K562 (cell line): ENCODE measurements around the gene HOTAIR. TPM values are rescaled to one million over a fixed set of nuclear protein-coding genes. Genes with fewer than 3 reads are reported as not detected.

Experiments used
- ATAC-seq: fragments of 200-7000 bp; cut with Tn5 transposase; 3 replicates; pipeline ENCODE4 v1.9.1; 2020; ENCODE audit warnings: moderate library complexity
- BruUV-seq: library from RNA; stranded (reverse); fragments of 400-500 nt; replicated peaks from 2 replicates; lab custom pipeline; 2021; lab: Mats Ljungman, UMichigan
- CTCF ChIA-PET: fragments of 300-600 bp; formaldehyde crosslinking; extraction: SDS; loops from one replicate; lab custom pipeline; 2021; ENCODE audit warnings: low intra/inter-chr PET ratio; lab: Yijun Ruan, JAX
- POLR2A ChIA-PET: fragments of 300-600, 350-650 bp; sonication (Branson Sonifier 250); formaldehyde crosslinking; extraction: SDS; loops from one replicate; lab custom pipeline; 2021; ENCODE audit warnings: antibody characterized with exemption, inconsistent platforms; lab: Yijun Ruan, JAX
- DNase-seq, 4 experiments: peaks; one replicate each; pipeline versions ENCODE4 v3.0.0 to v3.0.0-alpha.2; 2011 to 2018; ENCODE audit warnings: low spot score in 3 of 4, mixed read lengths in 3 of 4; ENCODE audit errors: extremely low read depth in 1 of 4
- FAIRE-seq: peaks from 2 replicates; lab custom pipeline; 2011; peaks lifted over from hg19 to GRCh38; lab: Jason Lieb, UNC
- H2AFZ ChIP-seq: 2 replicates; pipeline ENCODE4 v1.6.0; 2011; ENCODE audit warnings: low read depth, low read length, control low read depth, inconsistent platforms
- H3K27ac ChIP-seq: fragments of 200-600 bp; 3 replicates; pipeline ENCODE4 v1.8.0; 2011; ENCODE audit warnings: low read depth, mild to moderate bottlenecking, control low read depth, inconsistent platforms, low read length, moderate library complexity, mixed read lengths; ENCODE audit errors: extremely low read depth
- H3K27me3 ChIP-seq, 2 experiments: fragments of 300-600 bp in 1 of 2; 2 replicates in 1 of 2; 3 replicates in 1 of 2; pipeline versions ENCODE4 v1.6.0 to v1.8.0; 2011; ENCODE audit warnings: inconsistent platforms in 2 of 2, low read length in 2 of 2, mild to moderate bottlenecking in 1 of 2, mixed read lengths in 1 of 2, moderate library complexity in 1 of 2; ENCODE audit not compliant: control insufficient read depth in 2 of 2, insufficient read depth in 2 of 2
- H3K36me3 ChIP-seq: fragments of 300-600 bp; 3 replicates; pipeline ENCODE4 v1.8.0; 2011; ENCODE audit warnings: mild to moderate bottlenecking, low read length, inconsistent platforms; ENCODE audit not compliant: control insufficient read depth, insufficient read depth
- H3K4me1 ChIP-seq, 2 experiments: fragments of 200-600 bp in 1 of 2; replicated peaks in 1 of 2; 2 replicates in 1 of 2; 3 replicates in 1 of 2; pipeline versions ENCODE4 v1.5.1 to v1.8.0; 2011; ENCODE audit warnings: inconsistent platforms in 2 of 2, low read length in 2 of 2, mild to moderate bottlenecking in 1 of 2, mixed read lengths in 1 of 2, moderate library complexity in 1 of 2; ENCODE audit not compliant: control insufficient read depth in 2 of 2, insufficient read depth in 2 of 2
- H3K4me2 ChIP-seq: 2 replicates; pipeline ENCODE4 v1.6.1; 2011; ENCODE audit warnings: low read length, control low read depth, inconsistent platforms, mixed read lengths; ENCODE audit not compliant: insufficient read depth
- H3K4me3 ChIP-seq: fragments of 200-600 bp; sonication (generic), shearing (Covaris generic); 2 replicates; pipeline ENCODE4 v1.5.1; 2016; ENCODE audit warnings: control low read depth, inconsistent platforms
- H3K79me2 ChIP-seq: fragments of 200-600 bp; 3 replicates; pipeline ENCODE4 v1.8.0; 2011; ENCODE audit warnings: low read length, inconsistent platforms; ENCODE audit not compliant: control insufficient read depth, insufficient read depth
- H3K9ac ChIP-seq, 2 experiments: 2 replicates each; pipeline versions ENCODE4 v1.6.0 to v1.6.1; 2011; ENCODE audit warnings: low read depth in 2 of 2, low read length in 2 of 2, control low read depth in 1 of 2, inconsistent platforms in 1 of 2, mild to moderate bottlenecking in 1 of 2, mixed read lengths in 1 of 2; ENCODE audit not compliant: insufficient read depth in 1 of 2
- H3K9me1 ChIP-seq: one replicate; pipeline ENCODE4 v1.6.0; 2011; ENCODE audit warnings: inconsistent platforms, mild to moderate bottlenecking, low read length, moderate library complexity; ENCODE audit not compliant: control insufficient read depth, insufficient read depth
- H3K9me3 ChIP-seq: replicated peaks from 2 replicates; pipeline ENCODE4 v1.5.1; 2011; ENCODE audit warnings: low read depth, low read length, inconsistent platforms; ENCODE audit not compliant: control insufficient read depth, insufficient read depth
- H4K20me1 ChIP-seq: replicated peaks from 2 replicates; pipeline ENCODE4 v1.6.1; 2011; ENCODE audit warnings: low read length, inconsistent platforms, mixed read lengths; ENCODE audit not compliant: control insufficient read depth, insufficient read depth
- NFIC ChIP-seq: fragments of 450-650 bp; IDR thresholded peaks from 2 replicates; pipeline ENCODE4 v1.6.1; 2017; ENCODE audit warnings: mild to moderate bottlenecking, inconsistent platforms
- RBM14 ChIP-seq: fragments of 200-400 bp; formaldehyde crosslinking; IDR thresholded peaks from 2 replicates; pipeline ENCODE4 v1.6.1; 2018; ENCODE audit warnings: low read depth, mild to moderate bottlenecking, low read length, moderate library complexity, borderline replicate concordance; ENCODE audit not compliant: insufficient read depth
- SLC30A9 ChIP-seq: fragments of 250-450 bp; sonication (Bioruptor Pico); IDR thresholded peaks from 2 replicates; pipeline ENCODE4 v1.8.0; 2022; ENCODE audit warnings: mild to moderate bottlenecking, moderate library complexity
- ZNF592 ChIP-seq: fragments of 450-650 bp; IDR thresholded peaks from 2 replicates; pipeline ENCODE4 v1.6.1; 2017; ENCODE audit warnings: antibody characterized with exemption, mild to moderate bottlenecking
- WGBS: fragments of 100-300 bp; shearing (Covaris generic); methylation state at CpG from one replicate; pipeline ENCODE4 v1.1.6; 2016; ENCODE audit warnings: low coverage, mixed read lengths; ENCODE audit not compliant: insufficient coverage; ENCODE audit errors: missing lambda C conversion rate; 5-methylcytosine and 5-hydroxymethylcytosine counted together
- in situ Hi-C: fragments of 300-500 bp; cut with MboI; formaldehyde crosslinking; loops from 4 replicates; pipeline ENCODE4 v1.15.0; 2018; ENCODE audit warnings: inconsistent platforms, mixed read lengths
- intact Hi-C: fragments of 100-400 bp; cut with micrococcal nuclease; formaldehyde crosslinking; loops from 2 replicates; pipeline ENCODE4 v1.14.2; 2022
- polyA plus RNA-seq, 8 experiments: library from polyadenylated mRNA; depleted of rRNA in 4 of 8; stranded (reverse) in 5 of 8; unstranded in 3 of 8; fragments of >200 nt; fragmentation: Nextera tagmentation in 2 of 8; fragmentation: Illumina TruSeq in 1 of 8; extraction: Ambion mirVana in 2 of 8; extraction: Trizol in 1 of 8; gene quantifications; 2 replicates each; pipeline versions ENCODE4 v1.2.1 to v1.2.3, GENCODE V29; 2011 to 2014; ENCODE audit warnings: inconsistent platforms in 1 of 8, missing spikeins in 1 of 8
- total RNA-seq, 7 experiments: library from RNA; depleted of rRNA in 6 of 7; stranded (reverse); fragments of >200 nt in 6 of 7; fragmentation: Illumina TruSeq in 2 of 7; extraction: Trizol in 2 of 7; gene quantifications; 2 replicates each; pipeline versions ENCODE4 v1.2.1 to v1.2.3, GENCODE V29; 2011 to 2021; ENCODE audit warnings: low replicate concordance in 1 of 7

Gene HOTAIR
- total and polyA plus RNA-seq, 9 of the 15 experiments (the other 6 are each of a cell fraction or from before 2014, with no cell fraction given), result 0.04 TPM; not detected in 8

- no TSS peak for BruUV-seq
- no peak overlapping the region for H3K9ac ChIP-seq
- H3K4me3 ChIP-seq, result no peak overlapping the region
Measured at GRCh38 chr12:53975479-53976152, 862 bp upstream of the HOTAIR start.

More at GRCh38 chr12:53975479-53976152, 862 bp upstream of the HOTAIR start:
- peaks cover 40 to 63% of the 10 kb centered on the region in 2 experiments; a peak in 4 of 5 replicates for H3K27me3 ChIP-seq
- ATAC-seq (no peak), DNase-seq (no peak), FAIRE-seq (no peak)
- H4K20me1 ChIP-seq, result peaks cover 5% of the 10 kb centered on the region; the same call in 1 of the 2 replicates
- peaks cover 2 to 25% of the 10 kb centered on the region in 2 experiments; a peak in 2 of 5 replicates for H3K4me1 ChIP-seq
- H3K9me1 ChIP-seq, result no peaks in the 10 kb centered on the region
- ChIA-PET POLR2A (interaction anchor here (0.6 to 1.9 kb wide), 6 partner anchors 12 to 1629 kb away, joined by 3 to 11 read pairs (median 3); partner anchors contain the start of gene HOXC9), CTCF (no interaction called here)
- no peaks in the 10 kb centered on the region for H3K79me2 ChIP-seq
- in situ Hi-C loops, result no loop called here
- H3K9me3 ChIP-seq, result no peaks in the 10 kb centered on the region
- no peak overlapping the region for H3K27ac ChIP-seq
- no peak overlapping the region for H3K4me2 ChIP-seq
- no peaks in the 10 kb centered on the region for H3K36me3 ChIP-seq
- 22% methylated on average over 26 of the region's 31 CpGs for WGBS
- intact Hi-C loops, result no loop called here
- TF ChIP-seq SLC30A9 (no peak), NFIC (0 out of 2 replicates have a peak, but pooled peaks have one; percentile 10), ZNF592 (no peak), RBM14 (no peak)
- no peak overlapping the region for H2AFZ ChIP-seq
